K562 (cell line): ENCODE data around the gene CAMK2G. TPM values are rescaled to one million over a fixed set of nuclear protein-coding genes. Genes with fewer than 3 reads are reported as not detected.

Experiments
- CC2D1A ChIP-seq: fragments of 450-650 bp; IDR thresholded peaks from 2 replicates; pipeline ENCODE4 v1.6.1; 2017; ENCODE audit warnings: mild to moderate bottlenecking
- EGR1 ChIP-seq: fragments of 450-650 bp; conservative IDR thresholded peaks from 2 replicates; pipeline ENCODE4 v1.6.1; 2017; ENCODE audit warnings: mild to moderate bottlenecking
- GTF2F1 ChIP-seq: IDR thresholded peaks from 2 replicates; pipeline ENCODE4 v1.6.1; 2011; ENCODE audit warnings: low read depth, low read length, improper control_type of control experiment
- HDAC6 ChIP-seq: IDR thresholded peaks from 2 replicates; pipeline ENCODE4 v1.6.1; 2012; ENCODE audit warnings: low read depth, mild to moderate bottlenecking, control low read depth, inconsistent platforms, low read length, moderate library complexity
- HOMEZ ChIP-seq: fragments of 250-450 bp; sonication (Bioruptor Pico); IDR thresholded peaks from 2 replicates; pipeline ENCODE4 v1.4.0; 2020; ENCODE audit warnings: mild to moderate bottlenecking, moderate library complexity
- IRF2 ChIP-seq: sonication (generic); formaldehyde crosslinking; IDR thresholded peaks from 2 replicates; pipeline ENCODE4 v1.8.1; 2022; ENCODE audit warnings: mild to moderate bottlenecking, missing genetic modification reagents
- JUND ChIP-seq, 2 experiments: IDR thresholded peaks; 2 replicates in 1 of 2; 3 replicates in 1 of 2; pipeline ENCODE4 v1.6.1; 2011; ENCODE audit warnings: borderline replicate concordance in 2 of 2, low read depth in 2 of 2, low read length in 2 of 2, improper control_type of control experiment in 1 of 2, missing biosample characterization in 1 of 2, missing genetic modification characterization in 1 of 2, missing genetic modification reagents in 1 of 2
- KAT7 ChIP-seq: sonication (generic); formaldehyde crosslinking; IDR thresholded peaks from 2 replicates; pipeline ENCODE4 v1.8.0; 2022; ENCODE audit warnings: missing genetic modification reagents, mild to moderate bottlenecking, borderline replicate concordance
- MLX ChIP-seq, 2 experiments: fragments of 450-650 bp in 1 of 2; sonication (generic) in 1 of 2; formaldehyde crosslinking; conservative IDR thresholded peaks; 2 replicates each; pipeline versions ENCODE4 v1.4.0 to v1.8.1; 2020 to 2022; ENCODE audit warnings: mild to moderate bottlenecking in 1 of 2, missing genetic modification reagents in 1 of 2
- NEUROD1 ChIP-seq: fragments of 150-350 bp; IDR thresholded peaks from 2 replicates; pipeline ENCODE4 v1.6.1; 2014; ENCODE audit warnings: borderline replicate concordance, low read length, low read depth; ENCODE audit not compliant: partially characterized antibody
- REST ChIP-seq, 2 experiments: fragments of 450-650 bp; formaldehyde crosslinking in 1 of 2; IDR thresholded peaks; 2 replicates each; pipeline versions ENCODE4 v1.4.0 to v1.6.1; 2014 to 2020; ENCODE audit warnings: mild to moderate bottlenecking in 2 of 2, borderline replicate concordance in 1 of 2, low read depth in 1 of 2
- RFX7 ChIP-seq: fragments of 250-450 bp; sonication (Bioruptor Pico); IDR thresholded peaks from 2 replicates; pipeline ENCODE4 v1.5.1; 2021; ENCODE audit warnings: mild to moderate bottlenecking
- ZBTB1 ChIP-seq: sonication (generic); formaldehyde crosslinking; IDR thresholded peaks from 2 replicates; pipeline ENCODE4 v1.8.1; 2023; ENCODE audit warnings: missing genetic modification reagents, low read depth, mild to moderate bottlenecking, borderline replicate concordance
- ZNF175 ChIP-seq: fragments of 200-800 bp; sonication (Bioruptor generic); IDR thresholded peaks from 2 replicates; pipeline ENCODE4 v1.6.1; 2016; ENCODE audit warnings: low read depth, mild to moderate bottlenecking, missing genetic modification characterization, missing compliant biosample characterization
- ZNF263 ChIP-seq: sonication (generic); formaldehyde crosslinking; IDR thresholded peaks from 2 replicates; pipeline ENCODE4 v1.8.0; 2022; ENCODE audit warnings: mild to moderate bottlenecking, missing genetic modification reagents, borderline replicate concordance
- ZZZ3 ChIP-seq: fragments of 450-650 bp; IDR thresholded peaks from 2 replicates; pipeline ENCODE4 v1.6.1; 2016; ENCODE audit warnings: antibody characterized with exemption, mild to moderate bottlenecking, moderate library complexity
- polyA plus RNA-seq, 8 experiments: library from polyadenylated mRNA; depleted of rRNA in 4 of 8; stranded (reverse) in 5 of 8; unstranded in 3 of 8; fragments of >200 nt; fragmentation: Nextera tagmentation in 2 of 8; fragmentation: Illumina TruSeq in 1 of 8; extraction: Ambion mirVana in 2 of 8; extraction: Trizol in 1 of 8; gene quantifications; 2 replicates each; pipeline versions ENCODE4 v1.2.1 to v1.2.3, GENCODE V29; 2011 to 2014; ENCODE audit warnings: inconsistent platforms in 1 of 8, missing spikeins in 1 of 8
- total RNA-seq, 7 experiments: library from RNA; depleted of rRNA in 6 of 7; stranded (reverse); fragments of >200 nt in 6 of 7; fragmentation: Illumina TruSeq in 2 of 7; extraction: Trizol in 2 of 7; gene quantifications; 2 replicates each; pipeline versions ENCODE4 v1.2.1 to v1.2.3, GENCODE V29; 2011 to 2021; ENCODE audit warnings: low replicate concordance in 1 of 7

The CAMK2G gene
- total and polyA plus RNA-seq, 9 of the 15 experiments (the other 6 are each of a cell fraction or from before 2014, with no cell fraction given): 9.0 to 37.9 (median 32.6) TPM

GRCh38 chr10:73848821-73849489, 25.4 kb downstream of the CAMK2G start (continued):
- TF ChIP-seq ZNF263 (CRISPR knock-in tag) (no peak), ZZZ3 (no peak), HDAC6 (no peak), RFX7 (CRISPR knock-in tag) (no peak), CC2D1A (peak; percentile 89), GTF2F1 (no peak), HOMEZ (CRISPR knock-in tag) (no peak), NEUROD1 (peak; percentile 23), IRF2 (no peak), REST (IDR thresholded peaks at IDR 0.05; ENCODE audit: borderline replicate concordance) (peak; percentile 95), REST (CRISPR knock-in tag; IDR thresholded peaks at IDR 0.05; ENCODE audit: low read depth) (no peak), MLX (CRISPR knock-in tag; conservative IDR thresholded peaks at IDR 0.05) (no peak), ZNF175 (CRISPR knock-in tag) (no peak), EGR1 (no peak), ZBTB1 (peak; percentile 72), JUND (IDR thresholded peaks at IDR 0.05; ENCODE audit: borderline replicate concordance, low read depth, low read length) (peak; percentile 64; the same call in 1 of the 2 replicates), JUND (tag; IDR thresholded peaks at IDR 0.05; ENCODE audit: borderline replicate concordance, low read depth, low read length) (peak; percentile 39; the same call in 2 of the 3 replicates), KAT7 (CRISPR knock-in tag) (no peak)
